HepG2 (cell line): Measurements from ENCODE around the gene C11orf65.

Experiments used
- ARNT ChIP-seq: fragments of 450-650 bp; IDR thresholded peaks from 2 replicates; pipeline ENCODE4 v1.6.1; 2017
- NFKBIZ ChIP-seq: IDR thresholded peaks from 2 replicates; pipeline ENCODE4 v1.6.1; 2018; ENCODE audit warnings: missing genetic modification reagents, missing compliant biosample characterization
- SOX13 ChIP-seq, 3 experiments: fragments of 450-650 bp in 1 of 3; sonication (generic) in 1 of 3; formaldehyde crosslinking in 1 of 3; IDR thresholded peaks in 2 of 3; conservative IDR thresholded peaks in 1 of 3; 2 replicates each; pipeline versions ENCODE4 v1.5.0 to v1.6.1; 2016 to 2020; ENCODE audit warnings: antibody characterized with exemption in 1 of 3, mild to moderate bottlenecking in 1 of 3, missing compliant biosample characterization in 1 of 3, missing genetic modification reagents in 1 of 3, moderate library complexity in 1 of 3
- TF ChIP-seq, protein P1 (sequence below): sonication (generic); formaldehyde crosslinking; IDR thresholded peaks from 2 replicates; pipeline ENCODE4 v1.5.0; 2020; ENCODE audit warnings: mild to moderate bottlenecking, missing genetic modification reagents, moderate library complexity

GRCh38 chr11:108497317-108498045 is 30.2 kb upstream of the C11orf65 start:
- TF ChIP-seq ARNT (no peak), NFKBIZ (CRISPR knock-in tag) (0 out of 2 replicates have a peak, but pooled peaks have one; percentile 18), SOX13 (IDR thresholded peaks at IDR 0.05) (no peak), SOX13 (CRISPR knock-in tag; conservative IDR thresholded peaks at IDR 0.05 in 1 of 2, IDR thresholded peaks at IDR 0.05 in 1 of 2) (peak in 1 of 2 experiments; percentile 7; a peak in 1 of 4 replicates)
- TF ChIP-seq, protein P1, sequence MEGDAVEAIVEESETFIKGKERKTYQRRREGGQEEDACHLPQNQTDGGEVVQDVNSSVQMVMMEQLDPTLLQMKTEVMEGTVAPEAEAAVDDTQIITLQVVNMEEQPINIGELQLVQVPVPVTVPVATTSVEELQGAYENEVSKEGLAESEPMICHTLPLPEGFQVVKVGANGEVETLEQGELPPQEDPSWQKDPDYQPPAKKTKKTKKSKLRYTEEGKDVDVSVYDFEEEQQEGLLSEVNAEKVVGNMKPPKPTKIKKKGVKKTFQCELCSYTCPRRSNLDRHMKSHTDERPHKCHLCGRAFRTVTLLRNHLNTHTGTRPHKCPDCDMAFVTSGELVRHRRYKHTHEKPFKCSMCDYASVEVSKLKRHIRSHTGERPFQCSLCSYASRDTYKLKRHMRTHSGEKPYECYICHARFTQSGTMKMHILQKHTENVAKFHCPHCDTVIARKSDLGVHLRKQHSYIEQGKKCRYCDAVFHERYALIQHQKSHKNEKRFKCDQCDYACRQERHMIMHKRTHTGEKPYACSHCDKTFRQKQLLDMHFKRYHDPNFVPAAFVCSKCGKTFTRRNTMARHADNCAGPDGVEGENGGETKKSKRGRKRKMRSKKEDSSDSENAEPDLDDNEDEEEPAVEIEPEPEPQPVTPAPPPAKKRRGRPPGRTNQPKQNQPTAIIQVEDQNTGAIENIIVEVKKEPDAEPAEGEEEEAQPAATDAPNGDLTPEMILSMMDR (CRISPR knock-in tag): no peak
